IMR-90 (cell line): ENCODE data around the gene RAPGEF2. TPM values are rescaled to one million over a fixed set of nuclear protein-coding genes. Genes with fewer than 3 reads are reported as not detected.

Source experiments
- ATAC-seq: fragments of 200-7000 bp; cut with Tn5 transposase; 2 replicates; pipeline ENCODE4 v1.9.1; 2020; ENCODE audit warnings: low read depth, mild to moderate bottlenecking, moderate library complexity
- BruUV-seq: library from RNA; stranded (reverse); fragments of 400-500 nt; replicated peaks from 2 replicates; lab custom pipeline; 2021; lab: Mats Ljungman, UMichigan
- CTCF ChIA-PET: fragments of 300-600 bp; formaldehyde crosslinking; extraction: SDS; loops from one replicate; lab custom pipeline; 2021; ENCODE audit warnings: antibody characterized with exemption; lab: Yijun Ruan, JAX
- POLR2A ChIA-PET: fragments of 300-600 bp; sonication (Branson Sonifier 250); formaldehyde crosslinking; loops from one replicate; lab custom pipeline; 2022; ENCODE audit warnings: antibody characterized with exemption; ENCODE audit not compliant: unreplicated experiment; lab: Charles Lee
- DNase-seq: peaks from one replicate; pipeline ENCODE4 v3.0.0; 2013
- H2AFZ ChIP-seq: replicated peaks from 2 replicates; pipeline ENCODE3; 2013; ENCODE audit warnings: low read length, mild to moderate bottlenecking; ENCODE audit not compliant: poor library complexity
- H2AK5ac ChIP-seq: 2 replicates; pipeline ENCODE4 v1.6.1; 2013; ENCODE audit warnings: low read depth, low read length, inconsistent platforms
- H2AK9ac ChIP-seq: replicated peaks from 2 replicates; pipeline ENCODE3; 2013; ENCODE audit warnings: mild to moderate bottlenecking, low read depth, low read length, moderate library complexity; ENCODE audit not compliant: poor library complexity
- H2BK120ac ChIP-seq: 2 replicates; pipeline ENCODE4 v1.6.1; 2013; ENCODE audit warnings: low read depth, low read length, inconsistent platforms
- H2BK15ac ChIP-seq: 3 replicates; pipeline ENCODE4 v1.6.1; 2013; ENCODE audit warnings: low read depth, low read length, inconsistent platforms
- H2BK20ac ChIP-seq: 2 replicates; pipeline ENCODE4 v1.6.1; 2013; ENCODE audit warnings: low read depth, mild to moderate bottlenecking, inconsistent platforms, low read length, moderate library complexity
- H2BK5ac ChIP-seq: 2 replicates; pipeline ENCODE4 v1.6.1; 2013; ENCODE audit warnings: mild to moderate bottlenecking, low read depth, low read length, inconsistent platforms; ENCODE audit not compliant: poor library complexity, severe bottlenecking
- H3K14ac ChIP-seq: replicated peaks from 2 replicates; pipeline ENCODE4 v1.6.1; 2013; ENCODE audit warnings: low read depth, low read length, inconsistent platforms
- H3K18ac ChIP-seq: 2 replicates; pipeline ENCODE4 v1.6.1; 2013; ENCODE audit warnings: low read depth, low read length, control low read depth
- H3K23ac ChIP-seq: 2 replicates; pipeline ENCODE4 v1.6.1; 2013; ENCODE audit warnings: low read depth, low read length, inconsistent platforms
- H3K27ac ChIP-seq: 2 replicates; pipeline ENCODE4 v1.5.1; 2013; ENCODE audit warnings: mild to moderate bottlenecking, control low read depth, low read length; ENCODE audit not compliant: insufficient read depth
- H3K27me3 ChIP-seq: 2 replicates; pipeline ENCODE4 v1.6.1; 2013; ENCODE audit warnings: low read length; ENCODE audit not compliant: control insufficient read depth, insufficient read depth
- H3K36me3 ChIP-seq: 2 replicates; pipeline ENCODE4 v1.6.1; 2013; ENCODE audit warnings: low read length, mixed read lengths; ENCODE audit not compliant: control insufficient read depth, insufficient read depth
- H3K4ac ChIP-seq: 2 replicates; pipeline ENCODE4 v1.6.1; 2013; ENCODE audit warnings: low read depth, low read length, inconsistent platforms
- H3K4me1 ChIP-seq: 2 replicates; pipeline ENCODE4 v1.6.1; 2013; ENCODE audit warnings: low read length, mixed read lengths; ENCODE audit not compliant: control insufficient read depth, insufficient read depth
- H3K4me2 ChIP-seq: 2 replicates; pipeline ENCODE4 v1.6.1; 2013; ENCODE audit warnings: low read depth, mild to moderate bottlenecking, control low read depth, low read length, moderate library complexity
- H3K4me3 ChIP-seq: 2 replicates; pipeline ENCODE4 v1.5.1; 2013; ENCODE audit warnings: low read depth, mild to moderate bottlenecking, control low read depth, low read length, moderate library complexity; ENCODE audit not compliant: insufficient read depth
- H3K56ac ChIP-seq: 2 replicates; pipeline ENCODE4 v1.6.1; 2013; ENCODE audit warnings: low read length, inconsistent platforms; ENCODE audit not compliant: insufficient read depth; ENCODE audit errors: extremely low read depth
- H3K79me1 ChIP-seq, 2 experiments: 2 replicates each; pipeline ENCODE4 v1.6.1; 2013; ENCODE audit warnings: low read length in 2 of 2, inconsistent platforms in 1 of 2, low read depth in 1 of 2
- H3K9ac ChIP-seq: 2 replicates; pipeline ENCODE4 v1.6.1; 2013; ENCODE audit warnings: low read depth, low read length, control low read depth
- H3K9me1 ChIP-seq: 2 replicates; pipeline ENCODE4 v1.6.1; 2013; ENCODE audit warnings: low read length, inconsistent platforms; ENCODE audit not compliant: insufficient read depth
- H3K9me3 ChIP-seq: 2 replicates; pipeline ENCODE4 v1.6.1; 2013; ENCODE audit warnings: low read length; ENCODE audit not compliant: control insufficient read depth, insufficient read depth
- H4K20me1 ChIP-seq: 2 replicates; pipeline ENCODE4 v1.6.1; 2013; ENCODE audit warnings: low read length, inconsistent platforms; ENCODE audit not compliant: insufficient read depth
- H4K5ac ChIP-seq: 2 replicates; pipeline ENCODE4 v1.6.1; 2013; ENCODE audit warnings: mild to moderate bottlenecking, low read depth, low read length, control low read depth
- H4K8ac ChIP-seq, 2 experiments: 2 replicates each; pipeline ENCODE4 v1.6.1; 2013; ENCODE audit warnings: low read depth in 2 of 2, low read length in 2 of 2, control low read depth in 1 of 2, inconsistent platforms in 1 of 2
- H4K91ac ChIP-seq: 2 replicates; pipeline ENCODE4 v1.6.1; 2013; ENCODE audit warnings: low read depth, low read length, inconsistent platforms; ENCODE audit not compliant: insufficient read depth
- BHLHE40 ChIP-seq: fragments of 150-350 bp; IDR thresholded peaks from 2 replicates; pipeline ENCODE4 v1.6.1; 2016; ENCODE audit warnings: mild to moderate bottlenecking, low read depth, low read length
- CEBPB ChIP-seq: IDR thresholded peaks from 2 replicates; pipeline ENCODE4 v1.6.1; 2012; ENCODE audit warnings: low read depth, low read length, improper control_type of control experiment
- CHD1 ChIP-seq: IDR thresholded peaks from 2 replicates; pipeline ENCODE4 v1.6.1; 2012; ENCODE audit warnings: low read depth, low read length, improper control_type of control experiment
- CTCF ChIP-seq: conservative IDR thresholded peaks from 2 replicates; pipeline ENCODE4 v1.5.1; 2012; ENCODE audit warnings: mild to moderate bottlenecking, low read depth, low read length, improper control_type of control experiment
- ELK1 ChIP-seq: fragments of 150-350 bp; IDR thresholded peaks from 2 replicates; pipeline ENCODE4 v1.6.1; 2016; ENCODE audit warnings: low read depth, mild to moderate bottlenecking, low read length, moderate library complexity, borderline replicate concordance
- FOS ChIP-seq: fragments of 150-350 bp; IDR thresholded peaks from 2 replicates; pipeline ENCODE4 v1.6.1; 2016; ENCODE audit warnings: low read depth, low read length
- MAFK ChIP-seq: IDR thresholded peaks from 2 replicates; pipeline ENCODE4 v1.6.1; 2012; ENCODE audit warnings: low read depth, low read length, improper control_type of control experiment
- MAZ ChIP-seq: IDR thresholded peaks from 2 replicates; pipeline ENCODE4 v1.6.1; 2012; ENCODE audit warnings: low read depth, mild to moderate bottlenecking, low read length, improper control_type of control experiment, moderate library complexity, borderline replicate concordance
- MXI1 ChIP-seq: IDR thresholded peaks from 2 replicates; pipeline ENCODE4 v1.6.1; 2012; ENCODE audit warnings: low read depth, mild to moderate bottlenecking, low read length, moderate library complexity, borderline replicate concordance
- NFE2L2 ChIP-seq: fragments of 150-350 bp; IDR thresholded peaks from 2 replicates; pipeline ENCODE4 v1.6.1; 2016; ENCODE audit warnings: low read depth, mild to moderate bottlenecking, low read length
- POLR2A ChIP-seq: IDR thresholded peaks from 2 replicates; pipeline ENCODE4 v1.6.1; 2012; ENCODE audit warnings: mild to moderate bottlenecking, low read depth, low read length
- RAD21 ChIP-seq: IDR thresholded peaks from 2 replicates; pipeline ENCODE4 v1.6.1; 2012; ENCODE audit warnings: low read length, improper control_type of control experiment
- RCOR1 ChIP-seq: IDR thresholded peaks from 2 replicates; pipeline ENCODE4 v1.6.1; 2012; ENCODE audit warnings: mild to moderate bottlenecking, low read length, improper control_type of control experiment; ENCODE audit not compliant: insufficient replicate concordance
- SMC3 ChIP-seq: fragments of 150-350 bp; IDR thresholded peaks from 2 replicates; pipeline ENCODE4 v1.6.1; 2016; ENCODE audit warnings: low read depth, mild to moderate bottlenecking, antibody characterized with exemption, low read length, moderate library complexity
- USF2 ChIP-seq: fragments of 150-350 bp; IDR thresholded peaks from 2 replicates; pipeline ENCODE4 v1.6.1; 2017; ENCODE audit warnings: mild to moderate bottlenecking, antibody characterized with exemption, low read length, low read depth
- WGBS, 2 experiments: methylation state at CpG; one replicate each; pipeline versions ENCODE4 v1.1.5 to v1.1.7; 2013; ENCODE audit warnings: missing lambda C conversion rate in 2 of 2; ENCODE audit not compliant: insufficient read length in 1 of 2; ENCODE audit errors: extremely low coverage in 2 of 2; 5-methylcytosine and 5-hydroxymethylcytosine counted together
- dilution Hi-C: fragments of 300-500 bp; cut with HindIII; formaldehyde crosslinking; loops from one replicate; pipeline ENCODE4 v1.14.3; 2018; ENCODE audit warnings: low sequenced_read_pairs; ENCODE audit not compliant: unreplicated experiment
- in situ Hi-C: fragments of 300-500 bp; cut with MboI; formaldehyde crosslinking; loops from 3 replicates; pipeline ENCODE4 v1.14.3; 2019; ENCODE audit warnings: low sequenced_read_pairs, inconsistent platforms, mixed read lengths
- intact Hi-C: fragments of 100-400 bp; cut with micrococcal nuclease; formaldehyde crosslinking; loops from 2 replicates; pipeline ENCODE4 v1.10.0; 2022
- polyA plus RNA-seq, 3 experiments: library from polyadenylated mRNA; depleted of rRNA; stranded (reverse); fragments of >200 nt; gene quantifications; 2 replicates each; pipeline ENCODE4 v1.2.3, GENCODE V29; 2012; ENCODE audit warnings: low replicate concordance in 1 of 3
- total RNA-seq: library from RNA; depleted of rRNA; stranded (reverse); fragments of >200 nt; gene quantifications from 2 replicates; pipeline ENCODE4 v1.2.3, GENCODE V29; 2012

RAPGEF2 gene
- total and polyA plus RNA-seq, 2 of the 4 experiments (the other 2 are of a cell fraction), result 27.6 to 109 TPM

- no peak overlapping the region for H2AK9ac ChIP-seq
- no TSS peak for BruUV-seq
- intact Hi-C loops, result loop anchor here (2.0 to 10.0 kb wide), 2 partner anchors 86 to 506 kb away; no protein-coding TSS in a partner anchor
- H3K9ac ChIP-seq, result no peak overlapping the region
- peaks cover 12% of the 10 kb centered on the region for H3K36me3 ChIP-seq
- peaks cover 3% of the 10 kb centered on the region; the same call in 1 of the 2 replicates for H4K20me1 ChIP-seq
- H3K9me1 ChIP-seq, result peaks cover 6% of the 10 kb centered on the region
- peak; percentile 96 for DNase-seq
- no peak overlapping the region for H2BK15ac ChIP-seq
- peak overlapping the region; percentile 7; the same call in 1 of the 2 replicates for H2BK120ac ChIP-seq
- H3K27me3 ChIP-seq, result no peaks in the 10 kb centered on the region
- ChIA-PET CTCF (interaction anchor here (1.5 kb wide), 1 partner anchor 13 kb away, joined by 3 read pairs; no protein-coding TSS in a partner anchor), POLR2A (no interaction called here)
- H3K4me1 ChIP-seq, result peaks cover 13% of the 10 kb centered on the region
- H3K9me3 ChIP-seq, result no peaks in the 10 kb centered on the region
- H2BK20ac ChIP-seq, result no peak overlapping the region
- H3K14ac ChIP-seq, result no peak overlapping the region
- peak overlapping the region; percentile 56; the same call in 1 of the 2 replicates for H3K18ac ChIP-seq
- peaks cover 10 to 28% of the 10 kb centered on the region in 2 experiments for H3K79me1 ChIP-seq
- peak; percentile 89 for ATAC-seq
- no peak overlapping the region for H2AK5ac ChIP-seq
- H3K4ac ChIP-seq, result peak overlapping the region; percentile 10; the same call in 1 of the 2 replicates
- H2BK5ac ChIP-seq, result peak overlapping the region; percentile 84
- no peak overlapping the region for H4K5ac ChIP-seq
- no peak overlapping the region; the same call in 1 of the 2 replicates for H3K56ac ChIP-seq
- no CpG with 5 or more reads among the region's 3 CpGs for whole genome bisulfite sequencing, 2 experiments
- H3K4me3 ChIP-seq, result no peak overlapping the region
- in situ Hi-C loops, result no loop called here
- H3K23ac ChIP-seq, result no peak overlapping the region
- no peak overlapping the region for H3K27ac ChIP-seq
- peak overlapping the region; percentile 10; the same call in 1 of the 2 replicates for H4K91ac ChIP-seq
- no peak overlapping the region for H2AFZ ChIP-seq
- peak overlapping the region; percentile 52; the same call in 1 of the 2 replicates for H3K4me2 ChIP-seq
- dilution Hi-C loops, result no loop called here
- H4K8ac ChIP-seq, result no peak overlapping the region
- TF ChIP-seq BHLHE40 (peak; percentile 43; the same call in 1 of the 2 replicates), MXI1 (0 out of 2 replicates have a peak, but pooled peaks have one; percentile 69), POLR2A (no peak), RAD21 (peak; percentile 28; the same call in 1 of the 2 replicates), NFE2L2 (no peak), CTCF (no peak), MAZ (no peak), ELK1 (no peak), FOS (peak; percentile 91), RCOR1 (no peak), SMC3 (0 out of 2 replicates have a peak, but pooled peaks have one; percentile 9), USF2 (peak; percentile 30; the same call in 1 of the 2 replicates), MAFK (peak; percentile 27; the same call in 1 of the 2 replicates), CHD1 (no peak), CEBPB (no peak)
Observed at GRCh38 chr4:159360549-159360948, 257.7 kb downstream of the RAPGEF2 start.
